Lung (tissue), 12 donors: ENCODE data around the gene PPIE. TPM values are rescaled to one million over a fixed set of nuclear protein-coding genes. Genes with fewer than 3 reads are reported as not detected.
A peak's percentile ranks its signal among the peaks of the same experiment; 100 is the strongest.

ENCODE experiments used
- ATAC-seq: fragments of 200-7000 bp; cut with Tn5 transposase; one replicate; pipeline ENCODE4 v1.9.1; 2020; ENCODE audit warnings: moderate number of reproducible peaks; ENCODE audit not compliant: insufficient read depth, low FRiP score
- DNase-seq, 3 donors: peaks; one replicate each; pipeline ENCODE4 v3.0.0-alpha.2; 2013 to 2017
- H3K27ac ChIP-seq, 2 donors: one replicate each; pipeline ENCODE4 v1.5.1; 2013; ENCODE audit warnings: mild to moderate bottlenecking in 2 of 2, moderate library complexity in 2 of 2, control low read depth in 1 of 2, inconsistent platforms in 1 of 2, low read depth in 1 of 2, low read length in 1 of 2
- H3K27me3 ChIP-seq, 3 donors: one replicate each; pipeline ENCODE4 v1.5.1; 2013; ENCODE audit warnings: low read length in 2 of 3; ENCODE audit not compliant: control insufficient read depth in 3 of 3, insufficient read depth in 3 of 3
- H3K36me3 ChIP-seq, 4 donors: one replicate each; pipeline ENCODE4 v1.5.1; 2013; ENCODE audit warnings: low read length in 4 of 4, mild to moderate bottlenecking in 1 of 4, moderate library complexity in 1 of 4; ENCODE audit not compliant: control insufficient read depth in 4 of 4, insufficient read depth in 4 of 4
- H3K4me1 ChIP-seq, 5 donors: one replicate each; pipeline ENCODE4 v1.5.1; 2013; ENCODE audit warnings: low read length in 5 of 5, mild to moderate bottlenecking in 2 of 5, moderate library complexity in 1 of 5; ENCODE audit not compliant: control insufficient read depth in 5 of 5, insufficient read depth in 5 of 5
- H3K4me3 ChIP-seq: one replicate; pipeline ENCODE4 v1.5.1; 2013; ENCODE audit warnings: mild to moderate bottlenecking, control low read depth, moderate library complexity
- H3K9ac ChIP-seq, 2 donors: one replicate each; pipeline ENCODE4 v1.5.1; 2013; ENCODE audit warnings: low read length in 2 of 2, control low read depth in 1 of 2; ENCODE audit not compliant: insufficient read depth in 1 of 2
- H3K9me3 ChIP-seq, 4 donors: one replicate each; pipeline ENCODE4 v1.5.1; 2013; ENCODE audit warnings: low read length in 3 of 4, mild to moderate bottlenecking in 1 of 4, moderate library complexity in 1 of 4; ENCODE audit not compliant: control insufficient read depth in 4 of 4, insufficient read depth in 3 of 4
- CTCF ChIP-seq: IDR thresholded peaks from 2 replicates; pipeline ENCODE4 v1.5.1; 2012; ENCODE audit warnings: mild to moderate bottlenecking; ENCODE audit errors: control extremely low read depth, extremely low read depth
- WGBS, 2 donors: extraction: QIAGEN DNeasy Blood & Tissue Kit; methylation state at CpG; one replicate each; pipeline ENCODE4 v1.1.7; 2013; 5-methylcytosine and 5-hydroxymethylcytosine counted together
- polyA plus RNA-seq, 2 donors: library from polyadenylated mRNA; stranded (reverse); fragments of 200-250 nt; gene quantifications; one replicate each; pipeline ENCODE4 v1.2.1, GENCODE V29; 2013
- total RNA-seq, 2 donors: library from RNA; depleted of rRNA in 1 of 2; stranded (reverse); fragments of >200 nt in 1 of 2; gene quantifications; one replicate each; pipeline ENCODE4 v1.2.1, GENCODE V29; 2014 to 2021
- donor health status: control.
- donor health status: control.
- donor health status: Bipolar disorder and iron deficiency.
- donor health status: healthy.
- donor health status: DM: yes; HTN: yes; CAD: no.

The PPIE gene
- total and polyA plus RNA-seq, 4 donors, result 30.5 to 55.5 (median 44.3) TPM

GRCh38 chr1:39692152-39693074, 46.3 kb upstream of the PPIE start:
- Histone ChIP-seq H3K9ac (no peak overlapping the region), H3K27ac (no peak overlapping the region), H3K36me3 (no peaks in the 10 kb centered on the region), H3K4me3 (no peak overlapping the region), H3K4me1 (peaks cover 0 to 23% (median 7%) of the 10 kb centered on the region in 5 donors), H3K9me3 (no peaks in the 10 kb centered on the region), H3K27me3 (peaks cover 0 to 65% (median 63%) of the 10 kb centered on the region in 3 donors)
- DNase-seq, result peak; percentile 43 to 52 (median 50)
- no peak for TF ChIP-seq CTCF
- no peak for ATAC-seq
- WGBS, 2 donors, result 11 to 12% methylated on average over 56 of the region's 56 CpGs

GRCh38 chr1:39694026-39694425, 44.7 kb upstream of the PPIE start:
- no peaks in the 10 kb centered on the region for H3K9me3 ChIP-seq
- H3K27me3 ChIP-seq, result peaks cover 0 to 53% (median 52%) of the 10 kb centered on the region in 3 donors
- no peak for TF ChIP-seq CTCF
- no peaks in the 10 kb centered on the region for H3K36me3 ChIP-seq
- H3K4me1 ChIP-seq, result peaks cover 0 to 23% (median 7%) of the 10 kb centered on the region in 5 donors
- no peak overlapping the region for H3K27ac ChIP-seq
- WGBS, 2 donors, result 95 to 100% methylated on average over 1 of the region's 1 CpG
- ATAC-seq, result no peak
- no peak overlapping the region for H3K9ac ChIP-seq
- H3K4me3 ChIP-seq, result no peak overlapping the region
- DNase-seq, result no peak

GRCh38 chr1:39695016-39695415, 43.7 kb upstream of the PPIE start:
- WGBS, 2 donors, result 5 to 14% methylated on average over 1 of the region's 1 CpG
- ATAC-seq (no peak), DNase-seq (no peak)
- H3K4me1 ChIP-seq, result peaks cover 0 to 18% (median 7%) of the 10 kb centered on the region in 5 donors
- H3K27me3 ChIP-seq, result peaks cover 0 to 43% (median 43%) of the 10 kb centered on the region in 3 donors
- peaks cover 0 to 2% (median 0%) of the 10 kb centered on the region in 4 donors for H3K9me3 ChIP-seq
- TF ChIP-seq CTCF, result no peak
- no peak overlapping the region for H3K9ac ChIP-seq
- H3K4me3 ChIP-seq, result no peak overlapping the region
- no peaks in the 10 kb centered on the region for H3K36me3 ChIP-seq
- no peak overlapping the region for H3K27ac ChIP-seq
